Astrocyte (in vitro differentiated cells and primary cell): ENCODE data around the gene TEAD4.

Experiments used
- CTCF ChIP-seq: IDR thresholded peaks from 2 replicates; pipeline ENCODE4 v1.5.1; 2011; ENCODE audit warnings: low read depth, mild to moderate bottlenecking, inconsistent platforms, low read length, moderate library complexity; ENCODE audit not compliant: insufficient read depth
- EZH2 ChIP-seq: IDR thresholded peaks from 2 replicates; pipeline ENCODE4 v1.6.1; 2012; ENCODE audit warnings: mild to moderate bottlenecking, low read length, inconsistent platforms; ENCODE audit not compliant: insufficient read depth

- no peak for TF ChIP-seq CTCF
- no peak for TF ChIP-seq EZH2
Measured at GRCh38 chr12:3042394-3042793, 83.2 kb downstream of the TEAD4 start.
